Uterus (tissue), 2 donors: ENCODE measurements around the gene C22orf39.

Experiments used
- POLR2A ChIP-seq, 2 donors: fragments of 450-650 bp; IDR thresholded peaks; one replicate each; pipeline ENCODE4 v1.6.1; 2016; ENCODE audit warnings: antibody characterized with exemption in 2 of 2, mild to moderate bottlenecking in 1 of 2, moderate library complexity in 1 of 2
- TF ChIP-seq, protein P1 (sequence below), 4 experiments: fragments of 200-600 bp in 2 of 4; fragments of 450-650 bp in 2 of 4; sonication (generic) in 2 of 4; IDR thresholded peaks; one replicate each; pipeline ENCODE4 v1.5.1; 2016 to 2019; ENCODE audit warnings: antibody characterized with exemption in 4 of 4, mild to moderate bottlenecking in 2 of 4, moderate library complexity in 1 of 4

DNA sequence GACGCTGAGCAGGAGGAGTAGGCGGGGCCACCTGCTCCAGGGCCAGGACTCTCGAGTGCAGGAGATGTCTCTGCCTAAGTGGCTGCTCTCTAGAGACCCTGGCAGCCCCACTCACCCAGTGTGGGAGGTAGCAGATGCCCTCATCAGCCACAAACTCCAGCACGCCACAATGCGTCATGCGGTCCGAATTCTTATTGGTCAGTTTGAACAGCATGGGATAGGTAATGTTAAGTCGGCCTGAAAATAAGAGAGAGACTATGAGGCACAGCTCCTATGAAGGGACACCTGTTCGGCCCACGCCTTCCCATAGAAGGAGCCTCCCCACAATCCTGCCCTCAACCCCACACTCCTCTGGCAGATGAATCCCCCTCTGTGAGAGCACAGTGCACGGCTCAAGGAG lies 24.1 kb upstream of the C22orf39 start:
- TF ChIP-seq, protein P1, sequence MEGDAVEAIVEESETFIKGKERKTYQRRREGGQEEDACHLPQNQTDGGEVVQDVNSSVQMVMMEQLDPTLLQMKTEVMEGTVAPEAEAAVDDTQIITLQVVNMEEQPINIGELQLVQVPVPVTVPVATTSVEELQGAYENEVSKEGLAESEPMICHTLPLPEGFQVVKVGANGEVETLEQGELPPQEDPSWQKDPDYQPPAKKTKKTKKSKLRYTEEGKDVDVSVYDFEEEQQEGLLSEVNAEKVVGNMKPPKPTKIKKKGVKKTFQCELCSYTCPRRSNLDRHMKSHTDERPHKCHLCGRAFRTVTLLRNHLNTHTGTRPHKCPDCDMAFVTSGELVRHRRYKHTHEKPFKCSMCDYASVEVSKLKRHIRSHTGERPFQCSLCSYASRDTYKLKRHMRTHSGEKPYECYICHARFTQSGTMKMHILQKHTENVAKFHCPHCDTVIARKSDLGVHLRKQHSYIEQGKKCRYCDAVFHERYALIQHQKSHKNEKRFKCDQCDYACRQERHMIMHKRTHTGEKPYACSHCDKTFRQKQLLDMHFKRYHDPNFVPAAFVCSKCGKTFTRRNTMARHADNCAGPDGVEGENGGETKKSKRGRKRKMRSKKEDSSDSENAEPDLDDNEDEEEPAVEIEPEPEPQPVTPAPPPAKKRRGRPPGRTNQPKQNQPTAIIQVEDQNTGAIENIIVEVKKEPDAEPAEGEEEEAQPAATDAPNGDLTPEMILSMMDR (IDR thresholded peaks at IDR 0.05), result no peak
- TF ChIP-seq POLR2A (IDR thresholded peaks at IDR 0.05), result no peak
